ENCODE results near the gene UBE3A.
"Not testable (repeated sequence)": the region's sequence is repeated elsewhere in the genome, so short reads cannot be mapped to it uniquely, and the experiment has no call there.

UBE3A gene

DNA sequence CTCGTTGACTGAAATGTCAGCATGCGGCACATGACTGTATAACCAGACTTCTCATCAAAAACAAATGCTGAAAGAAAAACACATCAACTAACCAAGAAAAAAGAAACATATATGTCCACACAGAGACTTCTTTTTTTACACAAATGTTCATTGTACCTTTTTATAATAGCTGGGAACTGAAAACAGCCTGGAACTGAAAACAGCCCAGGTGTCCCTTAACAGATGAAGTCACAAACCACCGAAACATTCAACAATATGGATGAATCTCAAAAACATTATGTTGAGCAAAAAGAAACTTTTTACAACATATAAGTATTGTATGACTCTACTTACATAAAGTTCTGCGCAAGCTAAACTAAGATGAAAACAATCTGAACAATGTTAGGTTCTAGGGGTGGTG, 20.6 kb downstream of the UBE3A start:
- no peaks in the 10 kb centered on the region for H3K27me3 ChIP-seq (ENCODE audit: insufficient read depth, low read depth, severe bottlenecking)
- TF ChIP-seq, protein P1, sequence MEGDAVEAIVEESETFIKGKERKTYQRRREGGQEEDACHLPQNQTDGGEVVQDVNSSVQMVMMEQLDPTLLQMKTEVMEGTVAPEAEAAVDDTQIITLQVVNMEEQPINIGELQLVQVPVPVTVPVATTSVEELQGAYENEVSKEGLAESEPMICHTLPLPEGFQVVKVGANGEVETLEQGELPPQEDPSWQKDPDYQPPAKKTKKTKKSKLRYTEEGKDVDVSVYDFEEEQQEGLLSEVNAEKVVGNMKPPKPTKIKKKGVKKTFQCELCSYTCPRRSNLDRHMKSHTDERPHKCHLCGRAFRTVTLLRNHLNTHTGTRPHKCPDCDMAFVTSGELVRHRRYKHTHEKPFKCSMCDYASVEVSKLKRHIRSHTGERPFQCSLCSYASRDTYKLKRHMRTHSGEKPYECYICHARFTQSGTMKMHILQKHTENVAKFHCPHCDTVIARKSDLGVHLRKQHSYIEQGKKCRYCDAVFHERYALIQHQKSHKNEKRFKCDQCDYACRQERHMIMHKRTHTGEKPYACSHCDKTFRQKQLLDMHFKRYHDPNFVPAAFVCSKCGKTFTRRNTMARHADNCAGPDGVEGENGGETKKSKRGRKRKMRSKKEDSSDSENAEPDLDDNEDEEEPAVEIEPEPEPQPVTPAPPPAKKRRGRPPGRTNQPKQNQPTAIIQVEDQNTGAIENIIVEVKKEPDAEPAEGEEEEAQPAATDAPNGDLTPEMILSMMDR (IDR thresholded peaks at IDR 0.05; ENCODE audit: low read depth, low read length): no peak
- no peak overlapping the region for H3K4me3 ChIP-seq (ENCODE audit: low read depth, low read length)
- H3K27ac ChIP-seq: no peak overlapping the region
- no peaks in the 10 kb centered on the region; the same call in 1 of the 2 replicates for H3K36me3 ChIP-seq
- DNase-seq: no peak
- H3K9me3 ChIP-seq (ENCODE audit: severe bottlenecking): no peaks in the 10 kb centered on the region

DNA sequence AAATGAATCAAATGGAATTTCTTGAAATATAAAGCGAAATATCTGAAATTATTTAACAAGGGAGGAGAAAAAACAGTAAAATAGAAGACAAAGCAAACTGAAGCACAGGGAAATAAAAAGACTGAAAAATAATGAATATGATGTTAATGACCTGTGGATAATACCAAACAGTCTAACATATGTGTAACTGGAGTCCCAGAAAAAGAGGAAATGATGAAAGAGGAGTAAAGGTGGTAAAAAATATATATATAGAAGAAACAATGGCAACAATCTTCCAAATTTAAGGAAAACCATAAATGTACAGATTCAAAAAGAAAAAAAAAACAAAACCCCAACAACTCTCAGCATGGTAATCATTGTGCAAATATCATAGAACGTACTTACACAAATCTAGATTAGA, 21.2 kb downstream of the UBE3A start:
- no peak for DNase-seq
- H3K27ac ChIP-seq: no peak overlapping the region
- TF ChIP-seq, protein P1 (IDR thresholded peaks at IDR 0.05; ENCODE audit: low read depth, low read length): no peak
- no peak overlapping the region for H3K4me3 ChIP-seq (ENCODE audit: low read depth, low read length)
- no peaks in the 10 kb centered on the region for H3K9me3 ChIP-seq (ENCODE audit: severe bottlenecking)
- H3K27me3 ChIP-seq (ENCODE audit: insufficient read depth, low read depth, severe bottlenecking): no peaks in the 10 kb centered on the region
- no peaks in the 10 kb centered on the region; the same call in 1 of the 2 replicates for H3K36me3 ChIP-seq

DNA sequence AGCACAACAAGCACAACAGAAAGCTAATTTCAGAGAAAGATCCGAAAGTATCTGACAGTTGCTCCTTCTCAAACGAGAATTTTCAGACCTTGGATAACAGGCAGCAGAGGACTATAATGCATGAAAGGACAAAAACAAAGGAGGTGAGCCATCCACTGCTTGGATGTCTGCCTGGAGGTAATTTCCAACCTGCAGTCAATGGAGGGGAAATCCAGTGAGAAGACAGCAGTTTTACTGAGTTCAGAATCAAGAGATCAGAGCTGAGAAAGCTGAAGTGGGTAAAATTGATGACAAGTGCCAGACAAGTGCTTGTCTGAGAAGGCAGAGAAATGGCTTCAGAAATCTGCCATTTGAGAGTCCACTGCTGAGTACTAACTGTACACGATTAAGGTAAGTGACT, 22.1 kb downstream of the UBE3A start:
- DNase-seq: no peak
- no peak overlapping the region for H3K27ac ChIP-seq
- TF ChIP-seq, protein P1 (IDR thresholded peaks at IDR 0.05; ENCODE audit: low read depth, low read length): no peak
- no peaks in the 10 kb centered on the region for H3K9me3 ChIP-seq (ENCODE audit: severe bottlenecking)
- no peaks in the 10 kb centered on the region; the same call in 1 of the 2 replicates for H3K36me3 ChIP-seq
- H3K27me3 ChIP-seq (ENCODE audit: insufficient read depth, low read depth, severe bottlenecking): no peaks in the 10 kb centered on the region
- no peak overlapping the region for H3K4me3 ChIP-seq (ENCODE audit: low read depth, low read length)

DNA sequence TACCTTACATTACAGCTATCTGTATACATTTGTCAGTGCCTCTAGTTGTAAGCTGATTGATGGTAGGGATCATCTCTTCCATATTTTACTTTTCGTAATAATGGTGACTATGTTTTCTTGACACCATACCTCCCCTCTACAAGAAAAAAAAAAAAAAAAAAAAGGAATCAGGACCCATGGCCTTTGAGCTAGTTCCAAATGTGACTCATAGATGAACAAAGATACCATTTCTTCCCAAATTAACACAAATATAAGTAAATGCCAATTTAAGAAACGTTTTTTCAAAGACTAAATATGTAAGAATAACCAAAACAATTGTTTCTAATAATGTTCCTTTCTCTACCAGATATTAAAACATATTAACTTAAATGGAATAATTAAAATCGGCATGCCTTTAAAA, 23.1 kb downstream of the UBE3A start:
- DNase-seq: no peak

DNA sequence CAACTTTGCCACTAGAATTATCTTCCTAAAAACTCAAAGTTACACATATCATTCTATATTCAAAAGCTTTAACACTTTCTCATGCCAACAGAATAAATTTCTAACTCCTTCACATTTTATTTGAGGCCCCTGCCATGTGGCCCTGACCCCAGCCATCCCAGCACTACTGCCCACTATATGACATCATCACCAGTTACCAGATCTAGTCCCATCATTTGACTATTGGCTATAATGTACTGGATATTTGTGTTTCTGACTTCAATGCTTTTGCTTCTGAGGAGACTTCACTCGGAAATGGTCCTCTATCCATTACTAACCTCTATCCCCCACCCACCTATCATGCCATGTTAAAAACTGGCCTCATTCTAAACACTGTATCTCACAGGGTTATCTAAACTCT, 23.6 kb downstream of the UBE3A start:
- Histone ChIP-seq H3K9me3 (ENCODE audit: severe bottlenecking) (no peaks in the 10 kb centered on the region), H3K27me3 (ENCODE audit: insufficient read depth, low read depth, severe bottlenecking) (no peaks in the 10 kb centered on the region), H3K4me3 (ENCODE audit: low read depth, low read length) (no peak overlapping the region), H3K27ac (no peak overlapping the region), H3K36me3 (no peaks in the 10 kb centered on the region)
- TF ChIP-seq, protein P1 (IDR thresholded peaks at IDR 0.05; ENCODE audit: low read depth, low read length): no peak
- DNase-seq: no peak

More for the DNA sequence above, 23.1 kb downstream of the UBE3A start:
- H3K4me3 ChIP-seq (ENCODE audit: low read depth, low read length): no peak overlapping the region
- H3K9me3 ChIP-seq (ENCODE audit: severe bottlenecking): no peaks in the 10 kb centered on the region
- no peak overlapping the region for H3K27ac ChIP-seq
- TF ChIP-seq, protein P1 (IDR thresholded peaks at IDR 0.05; ENCODE audit: low read depth, low read length): no peak
- no peaks in the 10 kb centered on the region; the same call in 1 of the 2 replicates for H3K36me3 ChIP-seq
- no peaks in the 10 kb centered on the region for H3K27me3 ChIP-seq (ENCODE audit: insufficient read depth, low read depth, severe bottlenecking)

DNA sequence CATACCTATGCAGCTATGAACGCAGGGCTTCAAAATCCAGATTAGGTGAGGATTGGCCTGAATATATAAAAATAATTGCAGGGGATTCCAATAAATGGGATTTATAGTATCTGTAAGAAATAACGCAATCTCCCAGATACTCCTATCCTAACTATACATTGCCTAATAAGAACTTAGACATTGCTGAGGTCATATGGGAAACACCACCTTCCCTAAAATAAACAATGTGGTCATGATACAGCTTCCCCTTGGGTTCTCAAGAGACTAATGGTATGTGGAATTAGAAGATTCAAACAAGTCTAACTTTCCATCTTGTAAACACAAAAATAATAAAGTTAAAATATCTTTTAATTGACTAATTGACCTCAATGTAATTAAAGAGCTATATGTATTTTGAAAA, 28.2 kb downstream of the UBE3A start:
- no peak overlapping the region for H3K4me3 ChIP-seq (ENCODE audit: low read depth, low read length)
- H3K36me3 ChIP-seq: peaks cover 9% of the 10 kb centered on the region
- no peak for DNase-seq
- H3K27me3 ChIP-seq (ENCODE audit: insufficient read depth, low read depth, severe bottlenecking): no peaks in the 10 kb centered on the region
- no peak overlapping the region for H3K27ac ChIP-seq
- H3K9me3 ChIP-seq (ENCODE audit: severe bottlenecking): no peaks in the 10 kb centered on the region
- TF ChIP-seq, protein P1 (IDR thresholded peaks at IDR 0.05; ENCODE audit: low read depth, low read length): no peak

DNA sequence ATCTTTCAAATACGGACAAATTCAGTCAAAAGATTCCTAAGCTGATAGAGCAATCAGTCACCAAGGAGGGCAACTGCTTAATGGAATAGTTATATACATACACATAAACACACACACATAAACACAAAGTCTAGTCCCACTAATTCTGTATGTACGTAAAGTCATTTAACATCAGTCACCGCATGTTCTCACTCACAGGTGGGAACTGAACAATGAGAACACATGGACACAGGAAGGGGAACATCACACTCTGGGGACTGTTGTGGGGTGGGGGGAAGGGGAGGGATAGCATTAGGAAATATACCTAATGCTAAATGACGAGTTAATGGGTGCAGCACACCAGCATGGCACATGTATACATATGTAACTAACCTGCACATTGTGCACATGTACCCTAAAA, 29.1 kb downstream of the UBE3A start:
- H3K36me3 ChIP-seq: peaks cover 18% of the 10 kb centered on the region

More for the DNA sequence above, 29.1 kb downstream of the UBE3A start:
- not testable (repeated sequence) for H3K4me3 ChIP-seq (ENCODE audit: low read depth, low read length); DNase-seq; H3K9me3 ChIP-seq (ENCODE audit: severe bottlenecking); H3K27me3 ChIP-seq (ENCODE audit: insufficient read depth, low read depth, severe bottlenecking); H3K27ac ChIP-seq

Measured in WERI-Rb-1 (cell line).